GM21529 (cell line): ENCODE data around the gene IRX1.

Experiments used
- ATAC-seq: cut with Tn5 transposase; IDR thresholded peaks from one replicate; pipeline ENCODE4 v1.9.1; 2021; ENCODE audit not compliant: unreplicated experiment

The IRX1 gene

GRCh38 chr5:3600106-3601060, 4.8 kb downstream of the IRX1 start:
- no peak for ATAC-seq

- no peak for ATAC-seq
Measured at GRCh38 chr5:3601061-3601710, 5.6 kb downstream of the IRX1 start.

- no peak for ATAC-seq
Measured at GRCh38 chr5:3601911-3602782, 6.5 kb downstream of the IRX1 start.

GRCh38 chr5:3602785-3603502, 7.3 kb downstream of the IRX1 start:
- ATAC-seq, result no peak

GRCh38 chr5:3604501-3604900, 8.9 kb downstream of the IRX1 start:
- ATAC-seq, result no peak

GRCh38 chr5:3605298-3606010, 9.8 kb downstream of the IRX1 start:
- ATAC-seq, result no peak

DNA sequence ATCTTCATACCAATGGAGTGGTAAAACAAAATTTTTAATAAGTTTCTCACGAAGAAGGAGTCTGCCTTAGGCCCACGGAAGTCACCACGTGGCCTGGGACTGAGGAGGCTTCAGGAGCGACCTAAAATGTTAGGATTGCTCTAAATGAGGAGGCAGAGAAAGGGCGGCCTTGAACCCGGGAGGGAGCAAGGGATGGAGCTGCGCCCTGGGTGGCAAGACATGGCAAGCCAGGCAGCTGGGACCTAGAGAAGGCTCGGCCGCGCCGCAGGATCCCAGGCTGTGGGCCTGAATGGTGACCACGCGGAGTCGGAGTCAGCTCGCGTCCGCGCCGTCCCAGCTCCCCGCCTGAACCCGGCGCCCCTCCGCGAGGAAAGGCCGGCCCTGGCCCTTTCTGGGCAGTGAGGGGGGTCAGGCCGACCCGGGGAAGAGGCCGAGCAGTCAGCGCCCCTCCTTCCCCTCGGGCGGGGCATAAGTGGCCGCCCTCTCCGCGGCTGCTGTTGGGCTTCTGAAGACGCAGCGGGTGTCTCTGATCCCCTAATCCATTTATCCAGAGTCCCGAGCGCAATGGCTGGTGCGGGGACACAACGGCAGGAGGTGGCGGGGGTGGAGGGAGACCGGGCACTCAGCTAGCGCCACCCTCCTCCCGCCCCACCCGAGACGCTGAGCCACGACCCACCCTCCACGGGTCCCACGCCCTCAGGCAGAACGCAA, 10.6 kb downstream of the IRX1 start:
- ATAC-seq, result no peak

DNA sequence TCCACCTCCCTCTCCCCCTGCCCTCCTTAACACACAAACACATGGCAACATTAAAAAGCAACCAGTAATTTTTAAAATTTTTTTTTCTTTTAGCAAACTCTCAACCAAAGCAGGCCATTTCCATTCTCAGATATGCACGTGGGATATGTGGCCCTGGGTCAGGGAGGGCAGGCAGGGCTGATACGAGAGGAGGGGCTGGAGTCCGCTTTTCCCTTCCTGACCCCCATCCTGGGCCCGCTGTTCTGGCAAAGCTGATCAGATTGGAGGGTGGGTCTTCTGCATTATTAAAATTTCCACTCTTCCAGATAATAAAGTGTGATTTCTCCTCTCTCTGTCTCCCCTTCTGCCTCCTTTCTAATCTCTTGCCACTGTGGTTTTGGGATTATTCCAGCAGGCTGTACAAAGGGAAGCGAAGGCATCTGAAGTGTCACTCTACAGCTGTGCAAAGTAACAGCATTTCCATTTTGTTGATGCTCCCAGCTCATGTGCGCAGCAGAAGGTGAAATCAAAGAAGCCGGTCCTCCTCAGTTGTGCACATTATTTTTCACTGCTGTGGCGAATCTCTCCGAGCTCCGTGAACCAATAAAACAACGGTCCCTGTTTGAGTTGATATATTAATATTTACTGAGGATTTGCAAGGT, 12.0 kb downstream of the IRX1 start:
- ATAC-seq, result no peak

GRCh38 chr5:3609120-3609681, 13.6 kb downstream of the IRX1 start:
- ATAC-seq, result no peak

- ATAC-seq, result no peak
Measured at GRCh38 chr5:3612591-3613042, 17.0 kb downstream of the IRX1 start.

DNA sequence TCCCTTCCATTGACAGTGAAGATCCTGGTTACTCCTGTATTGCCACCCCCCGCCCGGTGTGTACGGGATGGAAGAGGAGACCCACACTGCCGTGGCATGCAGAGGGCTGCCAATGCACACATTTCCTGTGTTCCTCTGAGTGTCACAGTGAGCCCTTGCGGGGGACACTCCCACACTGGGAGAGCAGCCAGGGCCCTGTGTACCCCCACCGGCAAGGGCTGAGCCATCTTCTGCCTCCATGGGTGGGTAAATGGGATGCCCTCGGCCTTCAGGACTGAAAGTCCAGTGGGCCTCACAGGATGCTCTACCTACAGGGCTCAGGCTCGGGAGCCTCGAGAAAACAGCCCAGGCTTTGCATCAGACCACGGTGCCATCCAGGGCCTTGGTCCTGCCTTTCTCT, 18.1 kb downstream of the IRX1 start:
- ATAC-seq, result no peak

- no peak for ATAC-seq
Measured at GRCh38 chr5:3615217-3615616, 19.6 kb downstream of the IRX1 start.

GRCh38 chr5:3615829-3616228, 20.2 kb downstream of the IRX1 start:
- ATAC-seq, result no peak

GRCh38 chr5:3619579-3619978, 23.9 kb downstream of the IRX1 start:
- ATAC-seq, result no peak

GRCh38 chr5:3622961-3623360, 27.3 kb downstream of the IRX1 start:
- no peak for ATAC-seq

DNA sequence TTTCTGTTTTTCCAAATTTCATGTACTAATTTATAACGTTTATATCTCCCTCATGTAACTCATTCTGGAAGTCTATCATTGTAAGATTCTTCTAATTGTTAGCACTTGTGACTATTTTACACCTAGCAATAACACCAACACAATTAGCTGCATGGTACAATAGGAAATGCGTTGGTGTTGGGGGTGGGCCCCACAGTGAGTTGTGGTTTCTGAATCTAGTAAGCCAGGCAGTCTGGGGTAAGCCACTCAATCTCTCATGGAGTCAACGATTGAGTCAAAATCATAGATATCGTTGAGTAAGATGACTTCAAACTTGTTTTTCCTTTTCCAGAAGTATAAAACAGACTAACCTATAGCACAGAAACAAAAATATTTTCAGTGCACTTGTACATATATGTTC, 30.0 kb downstream of the IRX1 start:
- ATAC-seq, result no peak

DNA sequence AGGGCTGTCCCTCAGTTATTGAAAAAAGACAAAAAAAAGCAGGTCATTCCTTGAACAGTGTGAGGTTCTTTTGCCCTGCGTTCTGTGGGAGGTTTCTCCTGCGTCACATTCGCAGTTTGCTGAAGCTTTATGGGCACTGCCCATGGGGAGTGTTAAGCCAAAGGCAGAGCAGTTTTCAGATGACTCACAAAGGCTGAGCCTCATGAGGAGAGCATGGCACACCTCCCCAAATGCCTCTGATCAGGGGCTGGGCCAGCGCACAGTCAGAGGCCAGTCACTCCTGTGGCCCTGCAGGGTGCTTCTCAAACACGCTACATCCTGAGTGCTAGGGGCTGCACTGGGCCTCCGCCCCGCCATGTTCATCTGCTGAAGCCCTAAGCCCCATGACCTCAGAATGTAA, 38.4 kb downstream of the IRX1 start:
- no peak for ATAC-seq

DNA sequence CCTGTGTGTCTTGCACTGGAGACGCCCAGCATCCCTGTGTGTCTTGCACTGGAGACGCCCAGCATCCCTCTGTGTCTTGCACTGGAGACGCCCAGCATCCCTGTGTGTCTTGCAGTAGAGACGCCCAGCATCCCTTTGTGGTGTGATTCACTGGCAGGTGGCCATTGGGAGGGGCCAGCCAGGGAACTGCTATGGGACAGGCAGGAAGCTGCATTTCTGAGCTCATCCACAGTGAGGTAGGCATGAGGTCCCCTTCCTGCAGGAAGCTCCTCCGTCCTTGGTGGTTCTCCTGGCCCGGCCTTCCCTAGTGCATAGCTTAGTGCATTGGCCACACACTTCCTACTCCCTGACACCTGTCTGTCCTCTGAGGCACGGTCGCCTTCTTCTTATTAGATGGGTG, 43.5 kb downstream of the IRX1 start:
- ATAC-seq, result no peak

DNA sequence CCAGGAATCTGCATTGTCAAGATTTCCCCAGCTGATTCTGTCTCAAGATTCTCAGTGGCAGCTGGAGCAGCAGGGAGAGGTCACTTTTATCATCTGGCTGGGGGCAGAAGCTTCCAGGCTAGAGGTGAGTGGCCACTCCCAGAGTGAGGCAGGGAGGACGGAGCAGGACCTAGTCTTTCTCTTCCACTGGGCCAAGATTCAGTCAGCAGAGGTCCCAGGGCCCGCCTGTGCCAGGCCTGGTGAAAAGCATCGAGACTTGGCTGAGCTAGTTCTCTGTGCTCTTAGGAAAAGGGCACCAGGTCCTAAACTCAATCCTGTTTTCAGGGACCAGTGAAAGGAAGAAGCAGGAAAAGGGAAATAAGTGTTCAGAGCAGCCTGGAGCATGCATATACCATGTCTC, 46.6 kb downstream of the IRX1 start:
- no peak for ATAC-seq
